Metanephros (tissue), 1 donor: ENCODE measurements around the gene OTUD3. TPM values are rescaled to one million over a fixed set of nuclear protein-coding genes. Genes with fewer than 3 reads are reported as not detected.

Experiments used
- total RNA-seq: library from RNA; depleted of rRNA; stranded (reverse); fragments of >200 nt; gene quantifications from one replicate; pipeline ENCODE4 v1.2.3, GENCODE V29; 2014

OTUD3 gene
- total RNA-seq = 9.5 TPM

GRCh38 chr1:19882111-19883071 lies at the start of gene OTUD3:
OTUD3 (plus strand) TSS chr1:19882395; CDS start chr1:19882514, 119 bp downstream.

DNA sequence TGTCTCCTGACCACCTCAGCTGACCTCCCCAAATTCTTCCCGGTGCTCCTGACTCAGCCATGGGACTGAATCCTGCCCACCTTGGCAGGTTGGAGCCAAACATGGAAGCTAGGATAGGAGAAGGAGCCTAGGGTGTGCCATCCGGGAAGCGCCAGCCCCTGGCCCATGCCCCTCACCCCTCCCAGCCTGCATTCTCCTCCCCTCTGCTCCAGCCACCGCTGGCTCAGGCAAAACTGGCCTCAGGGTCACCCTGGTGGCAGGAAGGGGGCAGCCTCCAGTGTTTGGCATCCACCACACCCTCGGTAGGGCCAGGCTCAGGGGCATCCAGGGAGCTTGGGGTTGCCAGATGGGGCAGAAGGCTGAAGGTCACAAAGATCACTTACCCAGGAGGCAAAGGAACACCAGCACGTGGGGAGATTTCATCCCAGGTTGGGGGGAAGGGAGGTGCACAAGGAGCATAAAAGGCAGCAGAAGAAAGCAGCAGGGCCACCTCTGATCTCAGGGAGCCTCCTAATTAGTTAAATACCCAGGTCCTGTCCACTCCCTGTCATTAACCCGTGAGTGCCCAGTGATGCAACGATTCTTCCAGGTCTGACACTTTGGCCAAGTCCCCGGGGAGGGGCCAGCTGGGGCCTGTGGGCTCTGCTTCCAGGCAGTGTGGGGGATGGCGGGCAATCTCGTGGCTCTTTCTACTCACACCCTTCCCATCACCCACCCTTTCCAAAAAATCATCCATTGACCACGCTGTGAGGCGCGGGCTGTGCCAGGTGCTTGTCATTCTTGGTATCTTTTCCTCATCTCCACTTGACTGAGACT lies 41.1 kb downstream of the OTUD3 start, which contains the start of gene PLA2G2E:
Gene PLA2G2E (minus strand): TSS at position 481 of the 816 bp plus-strand sequence. CDS start 58 bp downstream, at position 423.

Other genes starting within 250 kb of the OTUD3 start
- gene NBL1, start 238.1 kb upstream of the OTUD3 start, total RNA-seq = 22.0 TPM
- 0.47 TPM for gene HTR6, start 217.5 kb upstream of the OTUD3 start, total RNA-seq
- gene TMCO4, start 82.5 kb upstream of the OTUD3 start, total RNA-seq = 23.2 TPM
- gene RNF186, start 67.1 kb upstream of the OTUD3 start, total RNA-seq = 0.18 TPM
- not detected for gene PLA2G2E, start 41.2 kb downstream of the OTUD3 start, total RNA-seq
- gene PLA2G2A, start 97.2 kb downstream of the OTUD3 start, total RNA-seq = not detected
- gene PLA2G5, start 187.8 kb downstream of the OTUD3 start, total RNA-seq = not detected
- gene PLA2G2D, start 237.1 kb downstream of the OTUD3 start, total RNA-seq = not detected